ENCODE measurements around the gene HLA-DOA.

- TF ChIP-seq POLR2A (IDR thresholded peaks at IDR 0.05) (no peak), EP300 (IDR thresholded peaks at IDR 0.05) (no peak), CTCF (IDR thresholded peaks at IDR 0.05) (no peak), POLR2AphosphoS5 (IDR thresholded peaks at IDR 0.05) (no peak)
These were observed 8.4 kb upstream of the HLA-DOA start for GRCh38 chr6:33017694-33018353.
